Colonic mucosa (tissue), 4 donors: ENCODE results near the gene SAA1. TPM values are rescaled to one million over a fixed set of nuclear protein-coding genes. Genes with fewer than 3 reads are reported as not detected.

Source experiments
- DNase-seq: peaks from one replicate; pipeline ENCODE4 v3.0.0-alpha.2; 2020
- H3K27ac ChIP-seq: fragments of 200-600 bp; one replicate; pipeline ENCODE4 v1.8.0; 2021
- H3K27me3 ChIP-seq: fragments of 200-600 bp; one replicate; pipeline ENCODE4 v1.8.0; 2021
- H3K36me3 ChIP-seq: fragments of 200-600 bp; one replicate; pipeline ENCODE4 v1.8.0; 2021
- H3K4me1 ChIP-seq: fragments of 200-600 bp; one replicate; pipeline ENCODE4 v1.8.0; 2021; ENCODE audit warnings: mild to moderate bottlenecking
- H3K4me3 ChIP-seq: fragments of 200-600 bp; one replicate; pipeline ENCODE4 v1.8.0; 2021
- H3K9ac ChIP-seq, 2 donors: one replicate each; pipeline ENCODE4 v1.7.0; 2013; ENCODE audit warnings: control low read depth in 2 of 2, low read depth in 2 of 2, low read length in 2 of 2
- H3K9me3 ChIP-seq: fragments of 200-600 bp; one replicate; pipeline ENCODE4 v1.8.0; 2021
- CTCF ChIP-seq: fragments of 200-600 bp; IDR thresholded peaks from one replicate; pipeline ENCODE4 v1.8.0; 2022; ENCODE audit warnings: antibody characterized with exemption, mild to moderate bottlenecking
- intact Hi-C: fragments of 100-400 bp; cut with DNase I; formaldehyde crosslinking; loops from one replicate; pipeline ENCODE4 v1.14.1; 2022
- total RNA-seq, 2 donors: library from RNA; stranded (reverse); fragmentation: NEBNext Ultra II Directional in 1 of 2; extraction: Animal tissue kit (Norgen Biotek cat#: 25700) in 1 of 2; gene quantifications; one replicate each; pipeline ENCODE4 v1.2.1, GENCODE V29; 2021
- donor health status: healthy.
- donor health status: DM: no; HTN: no; CAD: no.
- donor health status: DM: no; HTN: no; CAD: no.

SAA1 gene
- total RNA-seq, 2 donors from 2014 or later, result 3.7 to 16.8 TPM

GRCh38 chr11:18229501-18229900 lies 36.6 kb upstream of the SAA1 start:
- no peaks in the 10 kb centered on the region for H3K36me3 ChIP-seq
- no peak for TF ChIP-seq CTCF
- H3K4me3 ChIP-seq, result no peak overlapping the region
- DNase-seq, result no peak
- H3K27ac ChIP-seq, result no peak overlapping the region
- intact Hi-C loops, result no loop called here
- H3K9me3 ChIP-seq, result no peaks in the 10 kb centered on the region
- no peaks in the 10 kb centered on the region for H3K27me3 ChIP-seq
- H3K4me1 ChIP-seq, result no peaks in the 10 kb centered on the region
- no peak overlapping the region for H3K9ac ChIP-seq

GRCh38 chr11:18230859-18231258 lies 35.2 kb upstream of the SAA1 start:
- Histone ChIP-seq H3K27ac (no peak overlapping the region), H3K4me1 (no peaks in the 10 kb centered on the region), H3K36me3 (no peaks in the 10 kb centered on the region), H3K9ac (no peak overlapping the region), H3K9me3 (no peaks in the 10 kb centered on the region), H3K4me3 (no peak overlapping the region), H3K27me3 (no peaks in the 10 kb centered on the region)
- intact Hi-C loops, result no loop called here
- DNase-seq, result no peak
- no peak for TF ChIP-seq CTCF

GRCh38 chr11:18233912-18234311 lies 32.2 kb upstream of the SAA1 start:
- no peaks in the 10 kb centered on the region for H3K36me3 ChIP-seq
- no peaks in the 10 kb centered on the region for H3K9me3 ChIP-seq
- H3K27me3 ChIP-seq, result no peaks in the 10 kb centered on the region
- DNase-seq, result no peak
- no peak overlapping the region for H3K9ac ChIP-seq
- H3K4me3 ChIP-seq, result no peak overlapping the region
- intact Hi-C loops, result no loop called here
- H3K27ac ChIP-seq, result no peak overlapping the region
- no peak for TF ChIP-seq CTCF
- H3K4me1 ChIP-seq, result no peaks in the 10 kb centered on the region

GRCh38 chr11:18235394-18236334 lies 30.4 kb upstream of the SAA1 start:
- intact Hi-C loops, result no loop called here
- Histone ChIP-seq H3K4me3 (no peak overlapping the region), H3K27ac (no peak overlapping the region), H3K36me3 (no peaks in the 10 kb centered on the region), H3K9ac (no peak overlapping the region), H3K4me1 (no peaks in the 10 kb centered on the region), H3K9me3 (no peaks in the 10 kb centered on the region), H3K27me3 (no peaks in the 10 kb centered on the region)
- DNase-seq, result no peak
- TF ChIP-seq CTCF, result no peak

GRCh38 chr11:18236664-18237356 lies 29.3 kb upstream of the SAA1 start, which contains the start of gene SAA4:
SAA4 (minus strand) TSS chr11:18236802; CDS start chr11:18235926, 876 bp downstream.
- no peak within 1 kb of the TSS for H3K4me3 ChIP-seq

More at GRCh38 chr11:18236664-18237356, 29.3 kb upstream of the SAA1 start, which contains the start of gene SAA4:
- TF ChIP-seq CTCF, result no peak
- no peaks in the 10 kb centered on the region for H3K9me3 ChIP-seq
- no peaks in the 10 kb centered on the region for H3K27me3 ChIP-seq
- intact Hi-C loops, result no loop called here
- H3K4me1 ChIP-seq, result no peaks in the 10 kb centered on the region
- no peak for DNase-seq
- H3K27ac ChIP-seq, result no peak within 1 kb of the TSS
- H3K36me3 ChIP-seq, result no peaks in the 10 kb centered on the region
- H3K9ac ChIP-seq, result no peak within 1 kb of the TSS
